Hepatocyte (in vitro differentiated cells): ENCODE results near the gene CAMLG. TPM values are rescaled to one million over a fixed set of nuclear protein-coding genes. Genes with fewer than 3 reads are reported as not detected.

ENCODE experiments used
- DNase-seq: peaks from one replicate; pipeline ENCODE4 v3.0.0-alpha.2; 2016; ENCODE audit warnings: low spot score
- H2AFZ ChIP-seq: fragments of 200-600 bp; sonication (generic); 2 replicates; pipeline ENCODE4 v1.6.0; 2016; ENCODE audit warnings: antibody characterized with exemption, mild to moderate bottlenecking
- H3K27ac ChIP-seq: fragments of 200-600 bp; sonication (generic); 2 replicates; pipeline ENCODE4 v1.5.1; 2016; ENCODE audit warnings: mild to moderate bottlenecking
- H3K27me3 ChIP-seq: fragments of 200-600 bp; sonication (generic); 2 replicates; pipeline ENCODE4 v1.6.1; 2016
- H3K36me3 ChIP-seq: fragments of 200-600 bp; sonication (generic); replicated peaks from 2 replicates; pipeline ENCODE4 v1.5.1; 2016; ENCODE audit warnings: low read depth; ENCODE audit not compliant: insufficient read depth
- H3K4me1 ChIP-seq: fragments of 200-600 bp; sonication (generic); 2 replicates; pipeline ENCODE4 v1.5.1; 2016; ENCODE audit warnings: mild to moderate bottlenecking, moderate library complexity; ENCODE audit not compliant: insufficient read depth
- H3K4me2 ChIP-seq: fragments of 200-600 bp; sonication (generic); 2 replicates; pipeline ENCODE4 v1.6.0; 2016
- H3K4me3 ChIP-seq: fragments of 200-600 bp; sonication (generic); 2 replicates; pipeline ENCODE4 v1.5.1; 2016; ENCODE audit warnings: mild to moderate bottlenecking
- H3K79me2 ChIP-seq: fragments of 200-600 bp; sonication (generic); 2 replicates; pipeline ENCODE4 v1.6.0; 2017; ENCODE audit warnings: mild to moderate bottlenecking
- H3K9me2 ChIP-seq: fragments of 200-600 bp; sonication (generic); replicated peaks from 2 replicates; pipeline ENCODE4 v1.6.0; 2017; ENCODE audit warnings: mild to moderate bottlenecking; ENCODE audit not compliant: insufficient read depth
- H3K9me3 ChIP-seq: fragments of 200-600 bp; sonication (generic); 2 replicates; pipeline ENCODE4 v1.5.1; 2016; ENCODE audit warnings: low read depth, mild to moderate bottlenecking
- H4K20me1 ChIP-seq: fragments of 200-600 bp; sonication (generic); 2 replicates; pipeline ENCODE4 v1.6.0; 2016; ENCODE audit warnings: mild to moderate bottlenecking; ENCODE audit not compliant: insufficient read depth, poor library complexity, severe bottlenecking
- EZH2 ChIP-seq: fragments of 200-600 bp; sonication (generic); IDR thresholded peaks from 2 replicates; pipeline ENCODE4 v1.6.1; 2016; ENCODE audit warnings: antibody characterized with exemption, mild to moderate bottlenecking, borderline replicate concordance
- EZH2phosphoT487 ChIP-seq: fragments of 200-600 bp; sonication (generic); IDR thresholded peaks from one replicate; pipeline ENCODE4 v1.6.1; 2018; ENCODE audit warnings: antibody characterized with exemption, mild to moderate bottlenecking, low read depth, moderate library complexity; ENCODE audit not compliant: unreplicated experiment, severe bottlenecking
- WGBS: methylation state at CpG from one replicate; pipeline ENCODE4 v1.1.6; 2016; ENCODE audit warnings: low lambda C conversion rate; ENCODE audit errors: missing lambda C conversion rate; 5-methylcytosine and 5-hydroxymethylcytosine counted together
- polyA plus RNA-seq: library from polyadenylated mRNA; unstranded; fragments of >200 nt; fragmentation: Nextera tagmentation; extraction: Ambion mirVana; gene quantifications from 2 replicates; pipeline ENCODE4 v1.2.1, GENCODE V29; 2016
- total RNA-seq: library from RNA; depleted of rRNA; stranded (reverse); fragments of >200 nt; gene quantifications from 2 replicates; pipeline ENCODE4 v1.2.3, GENCODE V29; 2014
- TF ChIP-seq, protein P1 (sequence below): fragments of 200-600 bp; sonication (generic); IDR thresholded peaks from 2 replicates; pipeline ENCODE4 v1.5.1; 2016; ENCODE audit warnings: antibody characterized with exemption, mild to moderate bottlenecking; ENCODE audit not compliant: poor library complexity

The CAMLG gene
- total and polyA plus RNA-seq, 2 experiments from 2014 or later, result 33.8 to 37.1 TPM

DNA sequence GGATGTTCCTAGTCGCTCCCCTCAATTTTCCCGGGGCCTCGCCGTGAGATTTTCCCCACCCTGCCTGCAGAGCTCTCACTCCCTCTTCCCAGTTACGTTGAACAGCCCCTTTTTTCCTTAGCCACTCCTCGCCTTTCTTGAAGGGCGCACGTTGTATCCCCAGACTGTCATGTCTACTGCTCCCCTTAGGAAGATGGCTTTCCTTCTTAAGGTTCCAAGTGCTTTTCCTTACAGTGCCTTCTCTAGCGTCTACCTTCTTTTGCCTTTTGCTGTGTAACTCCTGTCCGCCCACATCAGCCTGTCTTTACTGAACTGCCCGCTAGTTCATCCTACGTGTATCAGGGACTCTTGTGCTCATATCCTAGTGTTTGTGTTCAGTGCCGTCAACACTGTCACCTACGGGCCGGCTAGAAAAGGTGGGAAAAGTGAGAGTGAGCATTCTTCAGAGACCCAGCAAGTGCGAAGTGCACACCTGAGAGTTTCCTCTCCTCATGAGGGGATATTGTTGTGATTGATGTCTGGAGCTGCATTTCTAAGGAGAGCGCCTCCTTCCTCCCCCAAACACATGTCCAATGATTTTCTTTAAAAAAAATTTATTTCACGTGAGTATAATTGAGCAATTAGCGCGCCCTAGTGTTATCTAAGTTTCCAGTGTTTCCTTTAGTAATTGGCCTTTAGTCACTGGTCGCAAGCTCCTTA lies 764 bp downstream of the CAMLG start:
- DNase-seq, result peak; percentile 68
- 8% methylated on average over 21 of the region's 21 CpGs for WGBS
- Histone ChIP-seq H4K20me1 (no peaks in the 10 kb centered on the region), H3K4me2 (peak overlapping the region; percentile 88), H3K79me2 (peaks cover 37% of the 10 kb centered on the region), H3K27ac (peak overlapping the region; percentile 98), H3K4me3 (peak overlapping the region; percentile 57), H3K36me3 (no peaks in the 10 kb centered on the region), H3K9me2 (no peaks in the 10 kb centered on the region), H3K4me1 (peaks cover 10% of the 10 kb centered on the region), H3K27me3 (no peaks in the 10 kb centered on the region), H2AFZ (peak overlapping the region; percentile 67), H3K9me3 (no peaks in the 10 kb centered on the region)
- no peak for TF ChIP-seq EZH2
- TF ChIP-seq, protein P1, sequence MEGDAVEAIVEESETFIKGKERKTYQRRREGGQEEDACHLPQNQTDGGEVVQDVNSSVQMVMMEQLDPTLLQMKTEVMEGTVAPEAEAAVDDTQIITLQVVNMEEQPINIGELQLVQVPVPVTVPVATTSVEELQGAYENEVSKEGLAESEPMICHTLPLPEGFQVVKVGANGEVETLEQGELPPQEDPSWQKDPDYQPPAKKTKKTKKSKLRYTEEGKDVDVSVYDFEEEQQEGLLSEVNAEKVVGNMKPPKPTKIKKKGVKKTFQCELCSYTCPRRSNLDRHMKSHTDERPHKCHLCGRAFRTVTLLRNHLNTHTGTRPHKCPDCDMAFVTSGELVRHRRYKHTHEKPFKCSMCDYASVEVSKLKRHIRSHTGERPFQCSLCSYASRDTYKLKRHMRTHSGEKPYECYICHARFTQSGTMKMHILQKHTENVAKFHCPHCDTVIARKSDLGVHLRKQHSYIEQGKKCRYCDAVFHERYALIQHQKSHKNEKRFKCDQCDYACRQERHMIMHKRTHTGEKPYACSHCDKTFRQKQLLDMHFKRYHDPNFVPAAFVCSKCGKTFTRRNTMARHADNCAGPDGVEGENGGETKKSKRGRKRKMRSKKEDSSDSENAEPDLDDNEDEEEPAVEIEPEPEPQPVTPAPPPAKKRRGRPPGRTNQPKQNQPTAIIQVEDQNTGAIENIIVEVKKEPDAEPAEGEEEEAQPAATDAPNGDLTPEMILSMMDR, result no peak
- TF ChIP-seq EZH2phosphoT487, result no peak

DNA sequence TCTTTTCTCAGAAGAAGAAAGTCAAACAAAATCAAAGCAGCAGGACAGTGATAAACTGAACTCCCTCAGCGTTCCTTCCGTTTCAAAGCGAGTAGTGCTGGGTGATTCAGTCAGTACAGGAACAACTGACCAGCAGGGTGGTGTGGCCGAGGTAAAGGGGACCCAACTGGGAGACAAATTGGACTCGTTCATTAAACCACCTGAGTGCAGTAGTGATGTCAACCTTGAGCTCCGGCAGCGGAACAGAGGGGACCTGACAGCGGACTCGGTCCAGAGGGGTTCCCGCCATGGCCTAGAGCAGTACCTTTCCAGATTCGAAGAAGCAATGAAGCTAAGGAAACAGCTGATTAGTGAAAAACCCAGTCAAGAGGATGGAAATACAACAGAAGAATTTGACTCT lies 2.7 kb downstream of the CAMLG start:
- no peak for DNase-seq
- Histone ChIP-seq H3K9me3 (no peaks in the 10 kb centered on the region), H3K27me3 (no peaks in the 10 kb centered on the region), H3K27ac (no peak overlapping the region), H4K20me1 (no peaks in the 10 kb centered on the region), H3K79me2 (peaks cover 37% of the 10 kb centered on the region), H3K4me3 (no peak overlapping the region), H3K9me2 (no peaks in the 10 kb centered on the region), H2AFZ (no peak overlapping the region), H3K36me3 (no peaks in the 10 kb centered on the region), H3K4me2 (no peak overlapping the region), H3K4me1 (peaks cover 10% of the 10 kb centered on the region)
- WGBS, result 96% methylated on average over 11 of the region's 11 CpGs
- TF ChIP-seq EZH2 (no peak), EZH2phosphoT487 (no peak)
- TF ChIP-seq, protein P1, result no peak

DNA sequence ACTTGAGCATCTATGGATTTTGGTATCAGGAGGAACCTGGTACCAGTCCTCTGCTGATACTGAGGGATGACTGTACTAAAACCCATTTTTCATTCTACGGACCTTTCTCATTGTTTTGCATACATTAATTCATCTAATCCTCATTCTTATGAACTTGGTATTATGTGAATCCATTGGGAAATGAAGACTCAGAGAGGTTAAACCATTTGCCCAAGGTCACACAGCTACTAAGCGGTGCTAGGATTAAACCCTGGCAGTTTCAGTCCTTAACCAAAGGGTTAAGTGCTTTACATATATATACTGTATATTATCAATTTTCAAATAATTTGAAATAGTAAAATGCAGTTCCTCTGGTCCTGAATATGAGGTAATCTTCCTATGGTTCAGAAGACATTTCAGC lies 3.8 kb downstream of the CAMLG start:
- H3K27me3 ChIP-seq, result no peaks in the 10 kb centered on the region
- no peaks in the 10 kb centered on the region for H3K9me3 ChIP-seq
- TF ChIP-seq EZH2, result no peak
- TF ChIP-seq, protein P1, result no peak
- TF ChIP-seq EZH2phosphoT487, result no peak
- DNase-seq, result no peak
- H3K9me2 ChIP-seq, result no peaks in the 10 kb centered on the region
- H3K4me1 ChIP-seq, result peaks cover 10% of the 10 kb centered on the region
- no peaks in the 10 kb centered on the region for H4K20me1 ChIP-seq
- H3K36me3 ChIP-seq, result no peaks in the 10 kb centered on the region
- no peak overlapping the region for H3K4me2 ChIP-seq
- no peak overlapping the region for H3K27ac ChIP-seq
- 91% methylated on average over 2 of the region's 2 CpGs for WGBS
- no peak overlapping the region for H3K4me3 ChIP-seq
- H3K79me2 ChIP-seq, result peaks cover 37% of the 10 kb centered on the region
- no peak overlapping the region for H2AFZ ChIP-seq

DNA sequence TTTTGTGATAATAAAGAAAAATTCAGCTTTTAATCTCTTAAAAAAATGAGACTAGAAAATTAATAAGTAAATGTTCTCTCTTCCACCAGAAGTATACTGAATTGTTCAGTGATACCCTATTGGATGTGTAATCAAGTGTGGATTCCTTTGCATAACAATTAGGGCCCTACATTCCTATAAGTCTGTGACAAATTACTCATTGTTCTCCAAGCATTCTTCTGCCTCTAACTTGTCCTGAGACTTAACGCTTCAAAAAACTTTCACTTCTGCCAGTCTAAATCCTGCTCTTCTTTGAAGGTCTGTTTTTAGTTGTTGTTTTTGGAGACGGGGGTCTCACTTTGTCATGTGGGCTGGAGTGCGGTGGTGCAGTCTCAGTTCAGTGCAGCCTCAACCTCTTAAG lies 11.1 kb downstream of the CAMLG start:
- Histone ChIP-seq H3K36me3 (no peaks in the 10 kb centered on the region), H3K4me1 (no peaks in the 10 kb centered on the region), H4K20me1 (no peaks in the 10 kb centered on the region), H3K9me3 (no peaks in the 10 kb centered on the region), H3K9me2 (no peaks in the 10 kb centered on the region), H3K4me2 (no peak overlapping the region), H3K27me3 (no peaks in the 10 kb centered on the region), H3K79me2 (no peaks in the 10 kb centered on the region), H3K4me3 (no peak overlapping the region), H3K27ac (no peak overlapping the region), H2AFZ (no peak overlapping the region)
- no peak for DNase-seq
- TF ChIP-seq EZH2phosphoT487 (no peak), EZH2 (no peak)
- TF ChIP-seq, protein P1, result no peak
- WGBS, result 86% methylated on average over 3 of the region's 3 CpGs
